Nephron (organoid): ENCODE results near the gene UFSP1.

Source experiments
- H3K27ac Mint-ChIP-seq, 3 experiments: 2 replicates each; pipeline ENCODE4 v1.8.0; 2020; ENCODE audit warnings: mixed read lengths in 3 of 3, mild to moderate bottlenecking in 2 of 3, moderate library complexity in 1 of 3
- H3K27me3 Mint-ChIP-seq: 2 replicates; pipeline ENCODE4 v1.8.0; 2021; ENCODE audit warnings: low read depth, mild to moderate bottlenecking, moderate library complexity, mixed read lengths
- H3K36me3 Mint-ChIP-seq: 2 replicates; pipeline ENCODE4 v1.8.0; 2020; ENCODE audit warnings: low read depth, mixed read lengths
- H3K4me1 Mint-ChIP-seq: 2 replicates; pipeline ENCODE4 v1.8.0; 2020; ENCODE audit warnings: mixed read lengths
- H3K4me3 Mint-ChIP-seq, 3 experiments: 2 replicates each; pipeline ENCODE4 v1.8.0; 2020; ENCODE audit warnings: mild to moderate bottlenecking in 3 of 3, mixed read lengths in 3 of 3, moderate library complexity in 2 of 3
- H3K9me3 Mint-ChIP-seq: 2 replicates; pipeline ENCODE4 v1.8.0; 2020; ENCODE audit warnings: mixed read lengths
- TF ChIP-seq, protein P1 (sequence below), 3 experiments: fragments of 200-600 bp; sonication (generic); IDR thresholded peaks; one replicate each; pipeline ENCODE4 v1.5.0; 2021; ENCODE audit warnings: antibody characterized with exemption in 3 of 3; ENCODE audit not compliant: unreplicated experiment in 3 of 3

Gene UFSP1

DNA sequence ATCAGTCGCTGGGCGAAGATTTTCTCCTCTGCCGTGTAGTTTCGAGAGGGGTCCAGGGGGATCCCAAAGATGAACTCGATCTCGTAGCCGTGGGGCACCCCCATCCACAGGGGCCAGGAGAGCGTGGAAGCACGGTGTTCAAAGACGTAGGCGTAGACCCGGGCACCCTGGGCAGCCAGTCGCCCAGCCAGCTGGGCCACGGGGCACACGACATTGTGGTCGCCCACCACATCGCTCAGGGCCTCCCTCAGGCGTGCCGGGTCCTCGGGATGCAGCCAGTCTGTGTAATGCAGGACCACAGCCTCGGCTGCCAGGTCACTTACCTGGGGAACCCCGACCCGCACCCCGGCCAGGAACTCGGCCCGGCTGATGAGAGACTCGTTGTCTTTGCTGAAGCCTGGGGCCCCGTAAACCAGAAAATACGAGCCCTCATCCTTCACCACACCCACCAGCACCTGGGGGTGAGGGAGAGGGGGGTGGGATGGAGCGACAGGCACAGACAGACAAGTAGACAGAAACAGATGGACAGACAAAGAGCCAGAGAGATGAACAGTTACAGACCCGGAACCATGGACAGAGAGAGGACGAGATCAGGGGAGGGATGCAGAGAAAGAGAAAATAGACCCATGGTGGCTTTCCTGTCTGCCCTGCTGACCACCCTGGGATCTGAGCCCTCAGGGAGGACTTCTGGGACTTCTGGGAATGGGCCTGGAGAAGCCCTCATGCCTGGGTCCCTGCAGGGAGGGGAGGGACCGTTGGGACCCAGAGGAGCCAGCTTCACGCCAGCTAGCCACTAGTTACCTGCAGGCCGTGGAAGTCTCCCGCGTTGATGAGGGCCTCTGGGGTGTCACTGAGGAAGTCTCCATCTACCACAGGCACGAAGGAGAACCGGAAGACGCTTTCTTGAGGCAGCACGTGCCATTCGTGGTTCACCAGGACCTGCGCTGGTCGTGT lies 3.1 kb upstream of the UFSP1 start:
- H3K27ac Mint-ChIP-seq = peak overlapping the region; percentile 99
- H3K4me1 Mint-ChIP-seq = peaks cover 40% of the 10 kb centered on the region
- no peaks in the 10 kb centered on the region for H3K9me3 Mint-ChIP-seq
- TF ChIP-seq, protein P1, sequence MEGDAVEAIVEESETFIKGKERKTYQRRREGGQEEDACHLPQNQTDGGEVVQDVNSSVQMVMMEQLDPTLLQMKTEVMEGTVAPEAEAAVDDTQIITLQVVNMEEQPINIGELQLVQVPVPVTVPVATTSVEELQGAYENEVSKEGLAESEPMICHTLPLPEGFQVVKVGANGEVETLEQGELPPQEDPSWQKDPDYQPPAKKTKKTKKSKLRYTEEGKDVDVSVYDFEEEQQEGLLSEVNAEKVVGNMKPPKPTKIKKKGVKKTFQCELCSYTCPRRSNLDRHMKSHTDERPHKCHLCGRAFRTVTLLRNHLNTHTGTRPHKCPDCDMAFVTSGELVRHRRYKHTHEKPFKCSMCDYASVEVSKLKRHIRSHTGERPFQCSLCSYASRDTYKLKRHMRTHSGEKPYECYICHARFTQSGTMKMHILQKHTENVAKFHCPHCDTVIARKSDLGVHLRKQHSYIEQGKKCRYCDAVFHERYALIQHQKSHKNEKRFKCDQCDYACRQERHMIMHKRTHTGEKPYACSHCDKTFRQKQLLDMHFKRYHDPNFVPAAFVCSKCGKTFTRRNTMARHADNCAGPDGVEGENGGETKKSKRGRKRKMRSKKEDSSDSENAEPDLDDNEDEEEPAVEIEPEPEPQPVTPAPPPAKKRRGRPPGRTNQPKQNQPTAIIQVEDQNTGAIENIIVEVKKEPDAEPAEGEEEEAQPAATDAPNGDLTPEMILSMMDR (IDR thresholded peaks at IDR 0.05; ENCODE audit: unreplicated experiment in 3 of 3) = no peak
- peaks cover 10% of the 10 kb centered on the region for H3K36me3 Mint-ChIP-seq
- peaks cover 15% of the 10 kb centered on the region for H3K27me3 Mint-ChIP-seq
- H3K4me3 Mint-ChIP-seq = peak overlapping the region; percentile 89 to 93 (median 93)

DNA sequence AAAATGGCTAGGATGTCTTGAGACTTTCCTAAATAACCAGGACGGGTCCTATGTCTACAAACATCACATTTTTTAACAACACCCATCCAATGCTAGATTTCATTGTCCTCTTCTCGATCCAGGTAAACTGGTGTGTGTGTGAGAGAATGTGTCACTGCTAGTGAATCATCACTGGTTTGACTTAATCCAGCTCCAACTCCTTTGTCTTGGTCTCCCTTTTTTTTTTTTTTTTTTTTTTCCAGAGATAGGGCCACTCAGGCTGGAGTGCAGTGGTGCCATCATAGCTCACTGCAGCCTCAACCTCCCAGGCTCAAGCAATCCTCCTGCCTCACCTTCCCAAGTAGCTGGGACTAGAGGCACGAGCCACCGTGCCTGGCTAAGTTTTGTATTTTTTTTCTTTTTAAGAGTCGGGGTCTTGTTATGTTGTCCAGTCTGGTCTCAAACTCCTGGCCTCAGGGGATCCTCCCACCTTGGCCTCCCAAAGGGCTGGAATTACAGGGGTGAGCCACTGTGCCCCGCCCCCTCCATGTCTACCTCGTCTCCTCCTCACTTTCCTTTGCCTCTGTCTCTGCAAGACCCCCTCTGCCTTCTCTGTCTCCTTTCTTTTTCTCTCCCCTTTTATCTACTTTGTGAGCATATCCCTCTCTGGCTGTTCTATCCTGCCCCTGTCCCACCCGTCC lies 2.2 kb upstream of the UFSP1 start:
- Mint-ChIP-seq H3K9me3 (no peaks in the 10 kb centered on the region), H3K4me3 (peak overlapping the region; percentile 89 to 93 (median 93)), H3K36me3 (peaks cover 20% of the 10 kb centered on the region), H3K27me3 (peaks cover 9% of the 10 kb centered on the region), H3K27ac (peak overlapping the region; percentile 99), H3K4me1 (peaks cover 49% of the 10 kb centered on the region)
- TF ChIP-seq, protein P1 (IDR thresholded peaks at IDR 0.05; ENCODE audit: unreplicated experiment in 3 of 3) = no peak

DNA sequence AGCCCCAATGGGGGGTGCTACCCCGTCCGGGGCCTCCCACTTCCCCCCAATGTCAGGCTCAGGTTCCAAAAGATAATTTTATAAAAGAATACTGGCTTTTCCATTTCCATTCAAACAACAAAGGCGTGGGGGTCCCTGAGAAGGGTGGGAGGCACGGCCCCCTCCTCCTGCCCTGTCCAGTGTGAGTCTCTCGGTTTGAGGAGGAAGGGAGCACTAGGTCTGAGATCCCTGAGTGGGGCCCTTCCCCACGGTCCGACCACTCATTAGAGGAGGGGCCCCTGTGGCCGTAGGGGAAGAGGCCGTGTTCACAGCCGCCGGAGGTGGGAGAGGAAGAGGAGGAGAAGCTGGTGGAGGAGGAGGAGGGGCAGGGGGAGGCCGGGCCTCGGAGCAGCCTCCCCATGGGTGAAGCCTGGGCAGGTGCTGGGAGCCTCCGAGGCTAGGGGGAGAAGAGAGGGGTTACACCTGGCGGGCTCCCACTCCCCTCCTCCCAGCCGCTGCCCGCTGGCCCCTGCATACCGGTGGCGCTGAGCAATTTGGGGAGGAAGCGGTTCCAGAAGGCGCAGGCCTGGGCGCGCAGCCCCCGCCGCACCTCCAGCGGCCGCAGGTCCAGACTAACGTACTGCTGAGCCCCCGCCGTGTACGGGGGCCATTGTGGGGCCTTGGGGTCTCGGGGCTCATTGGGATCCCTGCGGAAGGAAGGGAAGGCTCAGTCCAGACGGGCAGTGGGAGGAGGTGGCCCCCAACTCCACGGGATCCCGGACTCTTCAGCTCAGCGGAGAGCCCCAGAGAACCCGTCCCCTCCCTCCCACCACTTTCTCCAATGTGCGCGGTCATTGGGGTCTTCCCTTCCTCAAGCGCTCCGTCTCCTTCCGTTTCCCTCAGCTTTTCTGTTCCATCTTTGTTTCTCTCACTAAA lies 1.4 kb upstream of the UFSP1 start:
- Mint-ChIP-seq H3K9me3 (no peaks in the 10 kb centered on the region), H3K27ac (peak overlapping the region; percentile 99), H3K4me1 (peaks cover 48% of the 10 kb centered on the region), H3K4me3 (peak overlapping the region; percentile 89 to 93 (median 93)), H3K27me3 (peaks cover 2% of the 10 kb centered on the region), H3K36me3 (peaks cover 28% of the 10 kb centered on the region)
- TF ChIP-seq, protein P1 (IDR thresholded peaks at IDR 0.05; ENCODE audit: unreplicated experiment in 3 of 3) = no peak

- H3K27me3 Mint-ChIP-seq = no peaks in the 10 kb centered on the region
- H3K4me3 Mint-ChIP-seq = peak overlapping the region; percentile 71 to 93 (median 89)
- TF ChIP-seq, protein P1 (IDR thresholded peaks at IDR 0.05; ENCODE audit: unreplicated experiment in 3 of 3) = no peak
- H3K4me1 Mint-ChIP-seq = peaks cover 53% of the 10 kb centered on the region
- no peaks in the 10 kb centered on the region for H3K9me3 Mint-ChIP-seq
- peak overlapping the region; percentile 65 to 99 (median 73) for H3K27ac Mint-ChIP-seq
- peaks cover 53% of the 10 kb centered on the region for H3K36me3 Mint-ChIP-seq
These were observed 1.1 kb downstream of the UFSP1 start for GRCh38 chr7:100888291-100888987.
